ENCODE results near the gene C14orf119. TPM values are rescaled to one million over a fixed set of nuclear protein-coding genes. Genes with fewer than 3 reads are reported as not detected.

Gene C14orf119
- total RNA-seq, 1 experiment from 2014 or later: 39.6 TPM

DNA sequence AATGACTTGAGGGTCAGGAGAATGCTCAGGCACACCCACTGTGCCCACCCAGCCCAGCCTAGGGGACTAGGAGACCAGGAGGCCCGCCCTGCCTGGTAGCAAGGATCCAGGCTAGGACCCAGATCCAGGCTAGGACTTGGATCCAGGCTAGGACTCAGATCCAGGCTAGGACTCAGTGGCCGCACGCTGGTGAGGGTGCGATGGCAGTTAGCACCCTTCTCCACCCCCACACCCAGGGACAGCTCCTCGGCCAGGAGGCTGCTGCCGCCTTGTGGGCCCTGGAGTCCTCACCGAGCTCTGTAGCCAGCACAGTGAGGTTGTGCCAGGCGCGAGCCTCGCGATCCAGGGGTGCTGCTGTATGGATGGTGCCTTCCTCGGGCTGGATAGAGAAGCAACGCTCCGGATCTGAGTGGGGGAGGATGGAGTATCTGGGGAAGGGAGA is 43.1 kb upstream of the C14orf119 start:
- in situ Hi-C loops (cut with HindIII; ENCODE audit: low pct_unique_long_range_greater_than_20kb, low sequenced_read_pairs) (no loop called here), intact Hi-C loops (cut with micrococcal nuclease; ENCODE audit: unreplicated experiment) (no loop called here)
- Histone ChIP-seq H3K27me3 (ENCODE audit: control insufficient read depth, insufficient read depth, low read length) (no peaks in the 10 kb centered on the region), H3K4me1 (ENCODE audit: control insufficient read depth, insufficient read depth, low read length) (peaks cover 3% of the 10 kb centered on the region), H3K9me3 (ENCODE audit: control insufficient read depth, insufficient read depth, low read depth, low read length) (no peaks in the 10 kb centered on the region), H3K27ac (ENCODE audit: low read length) (no peak overlapping the region), H3K36me3 (ENCODE audit: control insufficient read depth, insufficient read depth, low read length) (no peaks in the 10 kb centered on the region), H3K4me3 (ENCODE audit: low read depth in 2 of 2, low read length in 2 of 2) (no peak overlapping the region)
- peak; percentile 68 for ATAC-seq
- DNase-seq (ENCODE audit: low read depth, low spot score): no peak
- BruUV-seq (replicated peaks): no TSS peak
- POLR2A ChIA-PET: no interaction called here
- no peak for TF ChIP-seq SIN3A (IDR thresholded peaks at IDR 0.05; ENCODE audit: borderline replicate concordance, insufficient read depth, low read depth, low read length)
- TF ChIP-seq, protein P1, sequence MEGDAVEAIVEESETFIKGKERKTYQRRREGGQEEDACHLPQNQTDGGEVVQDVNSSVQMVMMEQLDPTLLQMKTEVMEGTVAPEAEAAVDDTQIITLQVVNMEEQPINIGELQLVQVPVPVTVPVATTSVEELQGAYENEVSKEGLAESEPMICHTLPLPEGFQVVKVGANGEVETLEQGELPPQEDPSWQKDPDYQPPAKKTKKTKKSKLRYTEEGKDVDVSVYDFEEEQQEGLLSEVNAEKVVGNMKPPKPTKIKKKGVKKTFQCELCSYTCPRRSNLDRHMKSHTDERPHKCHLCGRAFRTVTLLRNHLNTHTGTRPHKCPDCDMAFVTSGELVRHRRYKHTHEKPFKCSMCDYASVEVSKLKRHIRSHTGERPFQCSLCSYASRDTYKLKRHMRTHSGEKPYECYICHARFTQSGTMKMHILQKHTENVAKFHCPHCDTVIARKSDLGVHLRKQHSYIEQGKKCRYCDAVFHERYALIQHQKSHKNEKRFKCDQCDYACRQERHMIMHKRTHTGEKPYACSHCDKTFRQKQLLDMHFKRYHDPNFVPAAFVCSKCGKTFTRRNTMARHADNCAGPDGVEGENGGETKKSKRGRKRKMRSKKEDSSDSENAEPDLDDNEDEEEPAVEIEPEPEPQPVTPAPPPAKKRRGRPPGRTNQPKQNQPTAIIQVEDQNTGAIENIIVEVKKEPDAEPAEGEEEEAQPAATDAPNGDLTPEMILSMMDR (IDR thresholded peaks at IDR 0.05): peak; percentile 84
- CTCF ChIA-PET: interaction anchor here (1.0 to 2.2 kb wide), 3 partner anchors 10 to 66 kb away, joined by 3 to 21 read pairs (median 15); partner anchors contain the start of gene PSMB11

DNA sequence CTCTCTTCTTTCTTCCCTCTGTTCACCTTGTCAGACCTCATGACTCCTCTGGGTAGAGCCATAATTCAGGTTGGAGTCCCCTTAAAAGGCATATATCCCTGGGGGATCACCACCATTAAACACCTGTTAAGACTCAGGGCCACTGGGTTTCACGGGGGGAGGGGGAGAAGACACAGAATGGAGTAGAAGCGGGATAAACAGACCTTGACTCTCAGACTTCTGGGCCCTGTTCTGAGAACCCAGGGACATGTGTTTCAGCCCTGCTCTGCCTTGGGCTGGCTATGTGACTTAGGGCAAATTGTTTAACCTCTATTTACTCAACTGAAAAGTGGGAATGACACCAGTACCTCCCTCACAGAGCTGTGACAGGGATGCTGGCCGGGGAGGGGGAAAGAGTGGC is 42.6 kb upstream of the C14orf119 start:
- ATAC-seq: no peak
- TF ChIP-seq, protein P2, sequence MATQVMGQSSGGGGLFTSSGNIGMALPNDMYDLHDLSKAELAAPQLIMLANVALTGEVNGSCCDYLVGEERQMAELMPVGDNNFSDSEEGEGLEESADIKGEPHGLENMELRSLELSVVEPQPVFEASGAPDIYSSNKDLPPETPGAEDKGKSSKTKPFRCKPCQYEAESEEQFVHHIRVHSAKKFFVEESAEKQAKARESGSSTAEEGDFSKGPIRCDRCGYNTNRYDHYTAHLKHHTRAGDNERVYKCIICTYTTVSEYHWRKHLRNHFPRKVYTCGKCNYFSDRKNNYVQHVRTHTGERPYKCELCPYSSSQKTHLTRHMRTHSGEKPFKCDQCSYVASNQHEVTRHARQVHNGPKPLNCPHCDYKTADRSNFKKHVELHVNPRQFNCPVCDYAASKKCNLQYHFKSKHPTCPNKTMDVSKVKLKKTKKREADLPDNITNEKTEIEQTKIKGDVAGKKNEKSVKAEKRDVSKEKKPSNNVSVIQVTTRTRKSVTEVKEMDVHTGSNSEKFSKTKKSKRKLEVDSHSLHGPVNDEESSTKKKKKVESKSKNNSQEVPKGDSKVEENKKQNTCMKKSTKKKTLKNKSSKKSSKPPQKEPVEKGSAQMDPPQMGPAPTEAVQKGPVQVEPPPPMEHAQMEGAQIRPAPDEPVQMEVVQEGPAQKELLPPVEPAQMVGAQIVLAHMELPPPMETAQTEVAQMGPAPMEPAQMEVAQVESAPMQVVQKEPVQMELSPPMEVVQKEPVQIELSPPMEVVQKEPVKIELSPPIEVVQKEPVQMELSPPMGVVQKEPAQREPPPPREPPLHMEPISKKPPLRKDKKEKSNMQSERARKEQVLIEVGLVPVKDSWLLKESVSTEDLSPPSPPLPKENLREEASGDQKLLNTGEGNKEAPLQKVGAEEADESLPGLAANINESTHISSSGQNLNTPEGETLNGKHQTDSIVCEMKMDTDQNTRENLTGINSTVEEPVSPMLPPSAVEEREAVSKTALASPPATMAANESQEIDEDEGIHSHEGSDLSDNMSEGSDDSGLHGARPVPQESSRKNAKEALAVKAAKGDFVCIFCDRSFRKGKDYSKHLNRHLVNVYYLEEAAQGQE (IDR thresholded peaks at IDR 0.05; ENCODE audit: insufficient read depth in 1 of 2, low read depth in 2 of 2, low read length in 1 of 2): no peak
- TF ChIP-seq, protein P1 (IDR thresholded peaks at IDR 0.05): no peak
- TF ChIP-seq POLR2AphosphoS5 (IDR thresholded peaks at IDR 0.05; ENCODE audit: low read depth, low read length): no peak
- no peak for TF ChIP-seq SIN3A (IDR thresholded peaks at IDR 0.05; ENCODE audit: borderline replicate concordance, insufficient read depth, low read depth, low read length)
- TF ChIP-seq TCF7L2 (IDR thresholded peaks at IDR 0.05; ENCODE audit: low read depth, low read length): no peak
- Histone ChIP-seq H3K27ac (ENCODE audit: low read length) (no peak overlapping the region), H3K27me3 (ENCODE audit: control insufficient read depth, insufficient read depth, low read length) (no peaks in the 10 kb centered on the region), H3K4me1 (ENCODE audit: control insufficient read depth, insufficient read depth, low read length) (peaks cover 3% of the 10 kb centered on the region), H3K9me3 (ENCODE audit: control insufficient read depth, insufficient read depth, low read depth, low read length) (no peaks in the 10 kb centered on the region), H3K36me3 (ENCODE audit: control insufficient read depth, insufficient read depth, low read length) (no peaks in the 10 kb centered on the region), H3K4me3 (ENCODE audit: low read depth in 2 of 2, low read length in 2 of 2) (no peak overlapping the region)
- ChIA-PET POLR2A (no interaction called here), CTCF (interaction anchor here (1.0 to 2.2 kb wide), 2 partner anchors 10 to 66 kb away, joined by 3 to 21 read pairs; partner anchors contain the start of gene PSMB11)
- intact Hi-C loops (cut with micrococcal nuclease; ENCODE audit: unreplicated experiment): no loop called here
- DNase-seq (ENCODE audit: low read depth, low spot score): no peak
- BruUV-seq (replicated peaks): no TSS peak
- in situ Hi-C loops (cut with HindIII; ENCODE audit: low pct_unique_long_range_greater_than_20kb, low sequenced_read_pairs): no loop called here

Measured in Panc1 (cell line).